ENCODE results near the gene PARM1.

The PARM1 gene, protein sequence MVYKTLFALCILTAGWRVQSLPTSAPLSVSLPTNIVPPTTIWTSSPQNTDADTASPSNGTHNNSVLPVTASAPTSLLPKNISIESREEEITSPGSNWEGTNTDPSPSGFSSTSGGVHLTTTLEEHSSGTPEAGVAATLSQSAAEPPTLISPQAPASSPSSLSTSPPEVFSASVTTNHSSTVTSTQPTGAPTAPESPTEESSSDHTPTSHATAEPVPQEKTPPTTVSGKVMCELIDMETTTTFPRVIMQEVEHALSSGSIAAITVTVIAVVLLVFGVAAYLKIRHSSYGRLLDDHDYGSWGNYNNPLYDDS

DNA sequence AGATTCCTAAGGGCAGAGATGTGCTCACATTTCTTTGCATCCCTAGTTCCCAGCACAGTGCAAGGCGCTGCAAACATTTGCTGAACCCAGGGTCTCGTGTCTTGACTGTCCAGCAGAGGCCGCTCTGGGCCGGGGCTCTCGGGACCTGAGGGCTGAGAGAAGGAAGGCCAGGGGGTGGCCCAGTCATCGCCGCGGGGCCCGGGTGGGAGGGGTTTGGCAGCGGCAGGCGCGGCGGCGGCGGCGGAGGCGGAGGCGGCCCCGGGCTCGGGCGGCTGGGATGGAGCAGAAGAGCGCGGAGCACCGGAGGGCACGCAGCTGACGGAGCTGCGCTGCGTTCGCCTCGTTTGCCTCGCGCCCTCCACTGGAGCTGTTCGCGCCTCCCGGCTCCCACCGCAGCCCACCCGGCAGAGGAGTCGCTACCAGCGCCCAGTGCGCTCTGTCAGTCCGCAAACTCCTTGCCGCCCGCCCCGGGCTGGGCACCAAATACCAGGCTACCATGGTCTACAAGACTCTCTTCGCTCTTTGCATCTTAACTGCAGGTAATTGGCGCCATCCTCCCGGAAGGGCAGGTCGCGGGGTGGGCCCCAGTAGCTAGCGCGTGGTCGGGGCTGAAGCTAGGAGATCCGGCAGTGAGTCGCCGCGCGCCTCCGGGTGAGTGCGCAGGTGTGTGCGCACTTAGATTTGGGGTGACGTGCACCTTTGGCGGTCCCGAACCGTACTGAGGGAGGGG lies at the start of gene PARM1:
PARM1 (plus strand) TSS at position 285 of the 730 bp plus-strand sequence; CDS start at position 497, 212 bp downstream.
- DNase-seq (ENCODE audit: low read depth): peak; percentile 11

DNA sequence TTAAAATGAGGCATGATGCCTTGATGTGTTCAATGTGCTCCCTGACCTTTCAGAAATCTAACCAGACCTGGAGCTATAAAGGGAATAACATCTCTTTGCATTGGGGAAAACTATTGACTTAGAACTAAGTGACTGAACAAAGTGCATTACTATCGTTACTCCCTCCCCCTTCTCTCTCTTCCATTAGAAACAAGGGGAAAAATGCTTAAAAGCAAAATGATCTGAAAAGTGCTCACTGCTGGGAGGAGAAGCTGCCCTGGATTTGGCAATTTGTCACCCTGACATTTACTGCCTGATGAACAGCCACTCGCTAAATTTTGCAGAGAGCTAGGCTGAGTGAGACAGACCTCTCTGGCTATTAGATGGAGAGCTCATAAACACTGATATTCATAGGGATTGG lies 48.6 kb upstream of the PARM1 start:
- DNase-seq (ENCODE audit: low read depth): no peak

DNA sequence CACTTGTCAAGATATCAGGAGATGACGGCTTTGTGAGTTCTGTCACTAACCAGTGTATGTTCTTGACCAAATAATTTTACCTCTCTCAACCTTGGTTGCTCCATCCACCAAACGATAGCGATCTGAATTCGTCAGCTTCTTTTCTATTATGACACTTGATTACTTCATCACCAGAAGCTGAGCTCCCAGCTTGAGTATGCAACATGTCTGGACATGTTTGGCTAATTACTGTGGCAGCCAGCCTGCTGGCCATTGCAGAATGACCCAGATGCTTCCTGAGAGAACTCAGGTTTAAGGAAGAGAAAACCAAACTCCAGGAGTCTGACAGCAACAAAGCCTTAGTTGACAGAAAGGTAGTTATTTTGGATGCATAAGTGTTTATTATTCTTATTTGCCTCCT lies 46.4 kb upstream of the PARM1 start:
- no peak for DNase-seq (ENCODE audit: low read depth)

DNA sequence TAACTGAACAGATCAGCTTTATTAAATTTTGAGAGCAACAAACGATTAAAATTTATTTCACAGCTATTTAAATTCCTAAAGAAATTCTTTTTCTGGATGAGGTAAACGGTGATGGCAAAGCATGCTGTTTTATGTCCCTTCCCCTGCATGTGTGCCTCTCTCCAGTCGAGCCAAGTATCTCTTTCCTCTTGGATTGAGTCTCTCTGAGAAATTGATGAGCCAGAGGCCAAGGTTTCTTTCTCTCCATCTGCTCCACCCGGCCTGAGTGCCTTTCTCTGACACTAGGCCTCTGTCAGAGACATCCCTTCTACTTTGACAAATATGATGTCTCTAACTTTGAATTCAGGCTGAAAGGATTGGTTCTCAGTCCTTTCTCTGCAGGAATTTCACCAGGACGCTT lies 42.6 kb upstream of the PARM1 start:
- no peak for DNase-seq (ENCODE audit: low read depth)

DNA sequence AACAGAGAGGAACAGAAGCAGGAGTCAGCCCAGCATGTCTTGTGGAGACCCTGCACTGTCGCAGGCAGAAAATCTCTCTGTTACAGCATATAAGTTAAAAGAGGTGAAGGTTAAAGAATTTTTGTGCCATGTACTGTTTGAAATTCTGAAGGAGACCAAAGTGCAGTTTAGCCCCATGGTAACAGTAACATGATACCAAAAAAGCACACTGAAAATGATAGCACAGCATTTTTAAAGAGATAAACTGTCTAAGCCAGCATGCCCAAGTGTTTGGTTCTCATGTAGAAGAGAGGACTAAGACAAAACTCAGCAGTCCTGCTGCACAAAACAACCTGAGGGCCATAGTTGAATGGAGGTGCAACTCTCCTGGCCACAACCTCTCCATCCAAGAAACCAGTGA lies 41.9 kb upstream of the PARM1 start:
- DNase-seq (ENCODE audit: low read depth): no peak

DNA sequence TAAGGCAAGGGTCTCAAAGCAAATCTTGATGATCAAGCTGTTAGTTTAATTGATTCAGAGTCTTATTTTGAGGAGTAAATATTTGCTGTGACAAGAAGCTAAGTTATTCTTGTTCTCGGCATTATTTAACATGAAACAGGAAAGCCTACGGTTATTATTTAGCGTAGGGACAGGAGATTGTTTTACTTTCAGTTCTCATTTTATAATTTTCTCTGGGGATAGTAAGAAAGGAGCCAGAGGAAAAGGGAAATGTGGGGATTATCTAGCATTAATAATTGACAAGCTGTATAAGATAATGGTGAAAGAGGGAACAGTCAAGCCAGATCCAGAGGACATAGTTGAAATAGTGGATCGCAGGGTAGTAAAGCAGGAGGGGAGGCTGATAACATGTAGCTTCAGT lies 39.7 kb upstream of the PARM1 start:
- DNase-seq (ENCODE audit: low read depth): no peak

DNA sequence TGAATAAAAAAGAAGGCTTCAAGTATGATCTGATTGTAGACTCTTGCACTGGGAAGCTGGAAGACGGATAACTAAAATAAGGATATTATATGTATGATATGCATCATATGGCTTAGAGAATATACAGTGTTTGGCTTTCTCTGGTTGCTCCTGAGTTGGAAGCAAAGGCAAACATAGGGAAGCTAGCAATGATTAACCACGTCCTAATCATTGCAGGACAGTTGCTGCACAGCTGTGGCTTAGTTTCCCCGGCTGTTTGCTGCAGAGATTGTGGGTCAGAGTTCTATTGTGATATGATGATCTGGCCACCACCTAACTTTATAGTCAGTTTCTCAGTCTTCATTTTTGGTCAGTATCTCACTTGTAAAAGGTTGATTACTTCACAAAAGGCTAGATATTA lies 36.3 kb upstream of the PARM1 start:
- DNase-seq (ENCODE audit: low read depth): no peak

DNA sequence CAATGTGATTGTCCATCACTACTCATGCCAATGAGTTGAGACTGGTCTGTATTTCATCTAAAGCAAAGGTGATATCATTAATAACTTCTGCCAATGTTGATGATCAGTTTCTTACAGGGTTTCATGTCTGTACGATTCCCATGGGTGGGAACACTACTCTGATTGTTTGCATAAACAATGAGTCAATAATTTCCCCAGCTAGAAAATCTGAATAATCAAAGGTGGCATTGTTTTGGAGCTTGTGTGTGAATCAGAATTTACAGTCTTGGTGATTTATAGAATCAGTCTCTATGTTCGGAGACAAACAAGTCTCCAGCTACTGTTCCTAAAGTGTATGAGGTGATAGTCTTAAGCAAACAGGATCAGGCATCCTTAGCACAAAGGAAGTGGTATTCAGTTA lies 35.5 kb upstream of the PARM1 start:
- DNase-seq (ENCODE audit: low read depth): no peak

DNA sequence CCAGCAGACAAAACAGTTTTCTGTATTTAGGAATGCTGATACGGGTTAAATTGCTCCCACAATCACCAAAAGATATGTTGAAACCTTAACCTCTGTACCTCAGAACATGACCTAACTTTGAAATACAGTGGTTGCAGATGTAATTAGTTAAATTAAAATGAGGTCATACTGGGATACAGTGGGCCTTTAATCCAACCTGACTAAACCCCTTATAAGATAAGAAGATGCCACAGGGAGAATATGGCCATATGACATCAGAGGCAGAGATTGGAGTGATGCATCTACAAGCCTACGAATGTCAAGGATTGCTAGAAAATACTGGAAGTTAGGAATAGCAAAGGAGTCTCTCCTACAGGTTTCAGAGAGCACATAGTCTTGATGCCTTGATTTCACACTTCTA lies 32.1 kb upstream of the PARM1 start:
- DNase-seq (ENCODE audit: low read depth): no peak

DNA sequence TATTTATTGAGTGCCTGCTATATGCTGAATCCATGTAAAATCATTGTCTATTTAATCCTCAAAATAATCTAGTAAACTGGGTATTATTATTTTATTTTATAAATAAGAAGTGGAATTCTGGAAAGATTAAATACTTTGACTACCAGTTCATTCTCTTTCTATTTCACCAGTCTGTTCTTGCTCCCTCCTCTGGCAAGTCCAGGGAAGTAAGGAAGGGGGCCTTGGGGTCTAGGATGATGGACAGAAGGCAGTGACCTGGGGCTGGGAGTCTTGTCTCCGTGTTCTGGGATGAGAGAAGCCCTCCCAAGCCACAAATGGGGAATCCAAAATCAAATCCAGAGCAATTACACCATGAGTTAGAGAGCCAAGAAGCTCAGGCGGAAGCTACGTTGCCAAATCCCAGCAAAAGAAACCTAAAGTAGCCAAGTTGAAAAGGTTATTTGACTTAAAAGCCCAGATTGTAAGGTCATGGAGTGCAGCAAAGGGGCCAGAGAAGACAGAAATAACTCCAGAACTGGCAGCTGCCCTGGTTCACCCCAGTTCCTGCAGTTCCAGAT lies 28.3 kb upstream of the PARM1 start:
- no peak for DNase-seq (ENCODE audit: low read depth)

DNA sequence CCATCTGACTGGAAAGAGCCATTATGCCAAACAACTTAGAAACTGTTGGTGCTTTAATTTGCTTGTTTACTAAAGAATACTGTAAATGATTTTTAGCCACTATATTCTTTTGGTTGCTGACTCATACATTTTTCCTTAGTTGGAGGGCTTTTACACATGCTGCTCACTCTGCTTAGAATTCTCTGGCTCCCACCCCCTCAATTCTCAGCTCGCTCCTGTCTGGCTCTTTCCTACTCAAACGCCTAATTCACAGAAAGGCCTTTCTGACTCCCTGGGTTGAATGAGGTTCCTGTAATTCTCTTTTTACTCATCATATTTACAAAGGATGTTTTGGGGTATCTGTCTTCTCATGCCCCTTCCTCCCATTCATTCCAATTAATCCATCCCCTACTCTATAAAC lies 26.1 kb upstream of the PARM1 start:
- no peak for DNase-seq (ENCODE audit: low read depth)

DNA sequence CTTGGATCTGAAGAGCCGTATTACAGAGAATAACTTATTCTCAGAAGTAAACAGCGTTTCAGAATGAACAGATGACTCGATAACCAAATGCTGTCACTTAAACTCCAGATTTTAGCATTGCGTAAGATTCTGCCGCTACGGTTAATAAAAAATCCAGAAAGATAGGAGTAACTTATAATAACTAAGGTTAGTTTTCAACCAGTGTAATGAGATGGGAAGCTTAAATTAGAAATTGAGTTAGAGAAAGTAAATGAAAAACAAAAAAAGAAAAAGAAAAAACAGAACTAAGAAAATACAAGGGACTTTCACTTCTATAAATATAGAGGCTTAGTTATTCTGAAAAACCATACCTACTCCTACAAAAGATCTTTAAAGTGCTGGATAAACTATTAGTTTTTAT lies 13.1 kb upstream of the PARM1 start:
- DNase-seq (ENCODE audit: low read depth): no peak

DNA sequence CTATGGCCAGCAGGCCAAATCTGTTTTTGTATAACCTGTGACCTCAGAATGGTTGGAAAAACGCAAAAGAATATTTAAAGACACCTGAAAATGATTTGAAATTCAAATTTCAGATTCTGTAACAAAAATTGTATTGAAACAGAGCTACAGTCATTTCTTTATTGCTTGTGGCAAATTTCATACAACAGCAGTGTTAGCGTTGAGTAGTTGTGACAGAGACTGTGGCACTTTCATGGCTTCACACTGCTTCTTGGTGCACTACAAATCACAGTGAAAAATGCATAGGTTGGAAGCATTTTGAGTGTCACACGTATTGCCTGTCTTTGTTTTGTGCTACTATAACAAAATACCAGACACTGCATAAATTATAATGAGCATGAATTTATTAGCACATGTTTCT lies 12.2 kb upstream of the PARM1 start:
- DNase-seq (ENCODE audit: low read depth): no peak

DNA sequence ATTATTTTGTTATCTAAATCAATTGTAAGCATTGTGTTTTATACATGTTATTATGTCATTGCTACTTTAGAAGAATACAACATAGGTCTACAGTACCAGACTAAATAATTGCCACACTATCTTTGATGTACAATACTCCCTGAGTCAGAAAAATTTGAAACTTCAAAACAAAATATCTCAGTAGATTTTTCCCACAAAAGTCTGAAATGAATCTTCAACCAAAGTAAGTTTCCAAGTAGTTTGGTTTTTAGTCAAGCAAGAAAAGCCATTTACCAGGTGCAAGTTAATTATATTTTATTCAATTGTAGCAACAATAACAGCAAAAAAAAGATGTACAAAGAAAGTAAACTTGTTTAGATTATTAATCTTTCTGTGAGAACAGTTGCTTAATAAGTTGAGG lies 11.4 kb upstream of the PARM1 start:
- DNase-seq (ENCODE audit: low read depth): no peak

DNA sequence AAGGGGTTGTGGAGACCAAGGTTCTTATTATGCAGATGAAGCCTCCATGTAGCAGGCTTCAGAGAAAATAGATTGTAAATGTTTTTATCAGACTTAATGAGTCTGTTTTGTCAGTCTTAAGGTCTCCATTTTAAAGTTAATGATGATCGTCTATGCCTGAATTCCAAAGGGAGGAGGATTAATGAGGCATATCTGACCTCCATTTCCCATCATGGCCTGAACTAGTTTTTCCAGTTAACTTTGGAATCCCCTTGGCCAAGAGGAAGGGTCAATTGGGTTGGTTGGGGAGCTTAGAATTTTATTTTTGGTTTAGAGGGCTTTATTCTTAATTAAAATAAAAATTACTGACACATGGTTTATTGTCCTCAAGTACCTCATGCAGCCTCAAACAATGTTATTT lies 6.9 kb upstream of the PARM1 start:
- DNase-seq (ENCODE audit: low read depth): no peak

DNA sequence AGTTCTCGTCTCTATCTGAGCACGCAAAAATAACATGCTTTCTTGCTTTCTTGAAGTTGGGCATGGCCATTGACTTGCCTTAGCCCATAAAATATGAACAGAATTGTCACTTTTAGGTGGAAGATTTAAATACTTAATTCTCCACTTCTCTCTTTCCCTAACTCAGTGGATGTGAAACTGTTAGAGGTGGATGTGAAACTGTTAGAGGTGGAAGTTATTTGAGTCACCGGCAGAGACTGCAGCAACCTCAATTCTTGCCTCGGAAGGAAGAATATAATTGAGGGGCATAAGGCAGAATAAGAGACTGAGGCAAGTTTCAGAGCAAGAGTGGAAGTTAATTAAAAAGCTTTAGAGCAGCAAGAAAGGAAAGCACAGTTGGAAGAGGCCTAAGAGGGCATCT lies 2.8 kb upstream of the PARM1 start:
- DNase-seq (ENCODE audit: low read depth): no peak

DNA sequence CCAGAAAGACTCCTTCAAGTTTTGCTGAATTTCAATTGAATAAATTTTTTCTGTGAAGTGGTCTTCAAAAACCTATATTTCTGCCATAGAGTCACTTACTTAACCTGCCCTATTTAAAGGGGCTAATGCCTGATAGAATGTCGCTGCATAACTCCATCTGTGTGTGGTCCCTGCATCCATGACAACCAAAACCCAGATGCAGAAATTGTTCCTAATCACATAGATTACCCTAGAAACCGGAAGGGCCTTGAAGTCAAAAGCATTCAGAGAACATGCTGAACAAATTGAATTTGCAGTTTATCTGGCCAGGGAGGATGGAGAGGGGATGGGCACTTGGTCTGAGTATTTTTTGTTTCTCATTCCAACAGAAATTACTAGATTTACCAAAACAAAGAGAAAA lies 1.5 kb upstream of the PARM1 start:
- no peak for DNase-seq (ENCODE audit: low read depth)

DNA sequence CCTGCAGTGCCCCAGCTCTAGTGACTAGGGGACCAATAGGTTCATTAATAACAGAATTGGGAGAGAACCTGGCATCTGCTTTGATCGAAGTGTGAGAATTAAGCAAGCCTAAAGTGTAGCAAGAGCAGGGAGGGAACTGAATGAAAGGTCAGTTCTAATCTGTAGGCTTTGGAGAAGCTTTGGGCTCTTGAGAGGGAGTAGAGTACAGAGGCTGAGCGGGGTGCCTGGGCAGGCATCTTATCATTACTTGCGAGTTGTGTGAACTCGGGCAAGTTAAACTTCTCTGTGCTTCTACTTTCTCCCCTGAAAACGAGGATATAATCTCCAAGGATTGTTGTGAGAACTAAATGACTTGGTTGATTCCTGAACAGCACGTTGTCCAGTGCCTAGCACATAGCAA lies 906 bp upstream of the PARM1 start:
- DNase-seq (ENCODE audit: low read depth): no peak

DNA sequence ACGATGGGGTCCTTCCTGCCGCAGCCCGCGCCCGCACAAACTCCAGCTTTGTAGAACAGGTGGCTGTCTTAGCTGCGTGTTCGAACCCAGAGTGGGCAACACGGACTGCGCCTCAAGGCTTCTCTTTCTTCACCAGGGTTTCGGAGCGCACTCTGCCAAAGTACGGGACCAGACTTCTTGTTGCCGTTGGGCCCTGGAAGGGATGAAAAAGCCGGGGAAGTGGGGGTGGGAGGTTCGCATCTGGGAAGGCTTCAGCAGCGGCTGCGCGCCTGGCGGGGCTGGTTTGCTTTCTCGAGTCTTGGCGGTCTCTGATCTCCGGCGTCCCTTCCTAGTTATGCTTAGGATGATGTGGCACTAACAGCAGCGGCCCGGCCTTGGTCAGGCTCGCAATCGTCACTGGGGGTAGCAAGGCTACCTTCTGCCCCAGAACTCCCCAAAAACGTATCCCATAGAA lies 673 bp downstream of the PARM1 start:
- no peak for DNase-seq (ENCODE audit: low read depth)

DNA sequence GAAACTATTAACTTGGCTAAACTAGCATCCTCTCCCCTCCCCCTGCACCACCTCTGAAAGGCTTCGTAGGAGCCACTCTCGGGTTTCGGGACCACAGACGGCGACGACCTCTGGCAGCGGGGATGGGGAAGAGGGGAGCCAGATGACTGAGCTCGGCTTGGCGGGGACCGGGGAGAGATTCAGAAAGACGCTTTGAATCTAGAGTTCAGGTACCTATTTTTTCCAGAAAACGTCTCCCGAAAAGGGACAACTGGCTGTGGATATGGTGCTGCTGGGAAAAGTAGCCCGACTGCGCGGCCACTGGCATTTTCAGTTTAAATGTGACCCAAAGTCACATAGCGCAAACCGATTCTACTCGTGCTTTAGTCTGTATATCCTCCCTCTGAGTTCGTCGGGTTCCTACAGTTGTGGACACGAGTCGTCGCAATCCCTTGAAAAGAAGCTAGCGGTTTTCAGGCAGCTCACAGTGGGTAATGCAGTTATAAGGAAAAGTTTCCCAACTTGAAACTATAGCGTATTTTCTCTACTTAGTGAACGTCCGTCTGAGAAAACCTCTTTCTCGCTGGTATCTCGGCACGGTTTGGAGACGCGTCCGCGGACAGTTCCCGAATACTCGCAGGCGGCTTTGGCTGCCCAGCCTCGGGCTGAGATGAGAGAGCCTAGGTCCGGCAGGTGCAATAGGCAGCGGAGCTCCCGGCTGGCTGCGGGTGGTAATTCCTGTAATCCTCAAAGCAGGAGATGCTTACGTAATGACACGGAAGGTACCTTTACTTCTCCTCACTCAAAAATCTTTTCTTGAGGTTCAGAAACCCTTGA lies 1.3 kb downstream of the PARM1 start:
- no peak for DNase-seq (ENCODE audit: low read depth)

DNA sequence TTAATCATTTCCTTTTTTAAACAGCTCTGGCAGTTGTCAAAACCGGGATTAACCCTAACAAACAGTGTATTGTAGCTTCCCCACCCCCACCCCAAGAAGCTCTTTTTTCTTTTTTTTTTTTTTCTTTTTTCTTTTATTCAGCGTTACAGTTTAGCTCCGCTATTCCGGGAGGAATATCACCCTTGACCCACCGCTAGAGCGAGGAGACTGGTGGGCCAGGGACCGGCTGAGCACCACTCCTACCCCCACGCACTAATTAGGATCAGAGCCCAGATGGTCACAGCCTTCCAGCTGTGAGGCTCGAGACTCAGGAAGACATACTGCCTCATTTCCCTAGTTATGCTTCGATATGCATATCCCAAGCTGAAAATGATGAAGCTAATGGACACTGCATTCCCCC lies 2.0 kb downstream of the PARM1 start:
- DNase-seq (ENCODE audit: low read depth): no peak

DNA sequence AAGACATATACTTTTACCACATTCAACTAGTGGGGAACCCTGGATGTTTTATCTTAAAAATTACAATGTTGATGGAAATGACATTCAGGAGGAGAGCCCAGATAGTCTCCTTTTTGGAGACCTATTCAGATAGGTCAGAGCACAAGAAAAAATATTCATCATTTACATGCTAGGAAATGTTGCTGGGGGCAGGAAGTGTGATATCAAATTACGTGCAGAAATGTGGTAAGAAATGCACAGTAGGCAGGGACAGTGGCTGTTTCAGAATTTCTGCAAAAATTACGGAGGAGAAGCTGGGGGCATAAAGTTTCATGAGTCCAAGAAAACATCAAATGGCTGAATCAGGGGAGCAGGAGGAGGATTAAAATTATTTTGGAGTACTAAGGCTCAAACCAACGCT lies 8.2 kb downstream of the PARM1 start:
- DNase-seq (ENCODE audit: low read depth): no peak

All from stimulated activated CD8-positive, alpha-beta memory T cell treated with anti-CD3 and anti-CD28 coated beads, Interleukin-4, amount 100 ng/mL, for 24 hours (primary cell).